Activated CD8-positive, alpha-beta memory T cell treated with anti-CD3 and anti-CD28 coated beads, Interleukin-2, amount 50 U/mL, for 24 hours (primary cell): ENCODE data around the gene HIPK2.

Experiments
- DNase-seq: peaks from one replicate; pipeline ENCODE4 v3.0.0-alpha.2; 2020; ENCODE audit errors: extremely low read depth

The HIPK2 gene

GRCh38 chr7:139783647-139784385, 6.0 kb upstream of the HIPK2 start:
- no peak for DNase-seq

- no peak for DNase-seq
Observed at GRCh38 chr7:139782932-139783331, 5.1 kb upstream of the HIPK2 start.

- no peak for DNase-seq
Observed at GRCh38 chr7:139777133-139777891, 486 bp downstream of the HIPK2 start.

GRCh38 chr7:139776486-139777132, 1.2 kb downstream of the HIPK2 start:
- DNase-seq, result no peak

- no peak for DNase-seq
Observed at GRCh38 chr7:139775829-139776266, 1.9 kb downstream of the HIPK2 start.

- no peak for DNase-seq
Observed at GRCh38 chr7:139774376-139774775, 3.4 kb downstream of the HIPK2 start.

GRCh38 chr7:139773371-139773770, 4.4 kb downstream of the HIPK2 start:
- no peak for DNase-seq

GRCh38 chr7:139772873-139773272, 4.9 kb downstream of the HIPK2 start:
- DNase-seq, result no peak

- DNase-seq, result no peak
Observed at GRCh38 chr7:139772115-139772514, 5.7 kb downstream of the HIPK2 start.

GRCh38 chr7:139771001-139771956, 6.5 kb downstream of the HIPK2 start:
- DNase-seq, result no peak

GRCh38 chr7:139769761-139770160, 8.0 kb downstream of the HIPK2 start:
- no peak for DNase-seq

- DNase-seq, result no peak
Observed at GRCh38 chr7:139769066-139769465, 8.7 kb downstream of the HIPK2 start.

GRCh38 chr7:139768249-139768824, 9.5 kb downstream of the HIPK2 start:
- no peak for DNase-seq

- no peak for DNase-seq
Observed at GRCh38 chr7:139767561-139767982, 10.2 kb downstream of the HIPK2 start.

- DNase-seq, result no peak
Observed at GRCh38 chr7:139765143-139765542, 12.7 kb downstream of the HIPK2 start.

- DNase-seq, result no peak
Observed at GRCh38 chr7:139763330-139763729, 14.5 kb downstream of the HIPK2 start.

- DNase-seq, result no peak
Observed at GRCh38 chr7:139762886-139763285, 14.9 kb downstream of the HIPK2 start.

GRCh38 chr7:139758388-139758787, 19.4 kb downstream of the HIPK2 start:
- no peak for DNase-seq

- no peak for DNase-seq
Observed at GRCh38 chr7:139757968-139758367, 19.8 kb downstream of the HIPK2 start.

GRCh38 chr7:139753693-139754111, 24.1 kb downstream of the HIPK2 start:
- no peak for DNase-seq

- DNase-seq, result no peak
Observed at GRCh38 chr7:139753081-139753692, 24.6 kb downstream of the HIPK2 start.
